Mesendoderm (in vitro differentiated cells): ENCODE results near the gene CBL.
"Not testable (repeated sequence)": the region's sequence is repeated elsewhere in the genome, so short reads cannot be mapped to it uniquely, and the experiment has no call there.

Source experiments
- DNase-seq: peaks from one replicate; pipeline ENCODE4 v3.0.0; 2013
- H2AK5ac ChIP-seq: 2 replicates; pipeline ENCODE4 v1.6.1; 2013; ENCODE audit warnings: low read length, inconsistent platforms
- H2BK120ac ChIP-seq: 2 replicates; pipeline ENCODE4 v1.6.1; 2013; ENCODE audit warnings: low read depth, mild to moderate bottlenecking, low read length, moderate library complexity, mixed read lengths
- H2BK15ac ChIP-seq: replicated peaks from 2 replicates; pipeline ENCODE4 v1.6.1; 2013; ENCODE audit warnings: low read depth, mild to moderate bottlenecking, moderate library complexity
- H2BK5ac ChIP-seq: 2 replicates; pipeline ENCODE4 v1.6.1; 2013; ENCODE audit warnings: low read length, inconsistent platforms
- H3K18ac ChIP-seq: 2 replicates; pipeline ENCODE4 v1.6.1; 2013; ENCODE audit warnings: mild to moderate bottlenecking, low read length, mixed read lengths
- H3K23ac ChIP-seq: one replicate; pipeline ENCODE4 v1.6.1; 2013; ENCODE audit warnings: low read length
- H3K27ac ChIP-seq: 2 replicates; pipeline ENCODE4 v1.5.1; 2013; ENCODE audit warnings: low read depth, mild to moderate bottlenecking, inconsistent platforms, low read length, moderate library complexity
- H3K27me3 ChIP-seq: 2 replicates; pipeline ENCODE4 v1.6.1; 2013; ENCODE audit warnings: low read length, control low read depth, mild to moderate bottlenecking, inconsistent platforms; ENCODE audit not compliant: insufficient read depth, poor library complexity
- H3K36me3 ChIP-seq: 2 replicates; pipeline ENCODE4 v1.6.1; 2013; ENCODE audit warnings: low read length, inconsistent platforms; ENCODE audit not compliant: control insufficient read depth, insufficient read depth
- H3K4ac ChIP-seq: one replicate; pipeline ENCODE4 v1.6.1; 2013; ENCODE audit warnings: low read depth, mild to moderate bottlenecking, low read length, moderate library complexity
- H3K4me1 ChIP-seq: 2 replicates; pipeline ENCODE4 v1.6.1; 2013; ENCODE audit warnings: low read depth, low read length, inconsistent platforms; ENCODE audit not compliant: control insufficient read depth
- H3K4me2 ChIP-seq: 2 replicates; pipeline ENCODE4 v1.6.1; 2013; ENCODE audit warnings: low read length
- H3K4me3 ChIP-seq: 2 replicates; pipeline ENCODE4 v1.5.1; 2013; ENCODE audit warnings: mild to moderate bottlenecking, low read length
- H3K56ac ChIP-seq: one replicate; pipeline ENCODE4 v1.6.1; 2013; ENCODE audit warnings: low read length
- H3K79me1 ChIP-seq: 2 replicates; pipeline ENCODE4 v1.6.1; 2013; ENCODE audit warnings: low read length, inconsistent platforms
- H3K79me2 ChIP-seq: 2 replicates; pipeline ENCODE4 v1.6.1; 2013; ENCODE audit warnings: mild to moderate bottlenecking, low read length; ENCODE audit not compliant: control insufficient read depth, insufficient read depth
- H3K9ac ChIP-seq: 2 replicates; pipeline ENCODE4 v1.6.1; 2013; ENCODE audit warnings: low read length, inconsistent platforms
- H4K5ac ChIP-seq: one replicate; pipeline ENCODE4 v1.6.1; 2013; ENCODE audit warnings: low read length
- H4K8ac ChIP-seq: one replicate; pipeline ENCODE4 v1.6.1; 2013; ENCODE audit warnings: low read depth, mild to moderate bottlenecking, control low read depth, low read length, moderate library complexity
- WGBS: extraction: QIAGEN DNeasy Blood & Tissue Kit; methylation state at CpG from one replicate; pipeline ENCODE4 v1.1.7; 2013; ENCODE audit warnings: low lambda C conversion rate, missing lambda C conversion rate; ENCODE audit not compliant: insufficient coverage; ENCODE audit errors: extremely low coverage; 5-methylcytosine and 5-hydroxymethylcytosine counted together

The CBL gene

GRCh38 chr11:119179983-119180382 lies 26.2 kb upstream of the CBL start:
- Histone ChIP-seq H2BK120ac (no peak overlapping the region), H3K4me1 (no peaks in the 10 kb centered on the region), H3K79me1 (no peaks in the 10 kb centered on the region), H2AK5ac (no peak overlapping the region), H3K4ac (no peak overlapping the region), H3K18ac (no peak overlapping the region), H4K5ac (no peak overlapping the region), H2BK5ac (no peak overlapping the region), H3K4me2 (no peak overlapping the region), H3K4me3 (no peak overlapping the region), H3K27ac (no peak overlapping the region), H2BK15ac (no peak overlapping the region), H3K23ac (no peak overlapping the region), H3K79me2 (no peaks in the 10 kb centered on the region), H3K27me3 (no peaks in the 10 kb centered on the region), H3K56ac (no peak overlapping the region), H4K8ac (no peak overlapping the region), H3K36me3 (no peaks in the 10 kb centered on the region), H3K9ac (no peak overlapping the region)
- WGBS = no CpG with 5 or more reads among the region's 10 CpGs
- no peak for DNase-seq

- Histone ChIP-seq H3K9ac (no peak overlapping the region), H3K4ac (no peak overlapping the region), H3K36me3 (no peaks in the 10 kb centered on the region), H3K4me2 (no peak overlapping the region), H2BK5ac (no peak overlapping the region), H3K27ac (no peak overlapping the region), H3K56ac (no peak overlapping the region), H4K5ac (no peak overlapping the region), H3K23ac (no peak overlapping the region), H3K27me3 (no peaks in the 10 kb centered on the region), H2BK120ac (no peak overlapping the region), H4K8ac (no peak overlapping the region), H3K18ac (no peak overlapping the region), H3K4me1 (no peaks in the 10 kb centered on the region), H3K79me2 (no peaks in the 10 kb centered on the region), H2BK15ac (no peak overlapping the region), H3K4me3 (no peak overlapping the region), H3K79me1 (no peaks in the 10 kb centered on the region), H2AK5ac (no peak overlapping the region)
- no CpG with 5 or more reads among the region's 6 CpGs for WGBS
- no peak for DNase-seq
These were observed 25.1 kb upstream of the CBL start for GRCh38 chr11:119180729-119181676.

GRCh38 chr11:119181677-119182412 lies 24.3 kb upstream of the CBL start:
- DNase-seq = no peak
- Histone ChIP-seq H3K56ac (no peak overlapping the region), H3K79me2 (no peaks in the 10 kb centered on the region), H4K5ac (no peak overlapping the region), H3K4me3 (no peak overlapping the region), H3K4me2 (no peak overlapping the region), H2BK120ac (no peak overlapping the region), H3K23ac (no peak overlapping the region), H3K79me1 (no peaks in the 10 kb centered on the region), H3K9ac (no peak overlapping the region), H2AK5ac (no peak overlapping the region), H4K8ac (no peak overlapping the region), H2BK5ac (no peak overlapping the region), H3K4ac (no peak overlapping the region), H3K27ac (no peak overlapping the region), H3K27me3 (no peaks in the 10 kb centered on the region), H3K18ac (no peak overlapping the region), H2BK15ac (no peak overlapping the region), H3K36me3 (no peaks in the 10 kb centered on the region), H3K4me1 (no peaks in the 10 kb centered on the region)
- WGBS = no CpG with 5 or more reads among the region's 17 CpGs

- not testable (repeated sequence) for H2BK5ac ChIP-seq, H3K79me1 ChIP-seq, H3K18ac ChIP-seq, H3K9ac ChIP-seq, DNase-seq, H2BK120ac ChIP-seq, H4K8ac ChIP-seq, H3K4me2 ChIP-seq, H3K36me3 ChIP-seq, H3K4me3 ChIP-seq, H3K27ac ChIP-seq, H3K27me3 ChIP-seq, H2AK5ac ChIP-seq, H3K4ac ChIP-seq, H3K23ac ChIP-seq, H2BK15ac ChIP-seq, H3K4me1 ChIP-seq, H4K5ac ChIP-seq, H3K56ac ChIP-seq, H3K79me2 ChIP-seq
- no CpG with 5 or more reads among the region's 9 CpGs for WGBS
These were observed 21.7 kb upstream of the CBL start for GRCh38 chr11:119184399-119184798.

- no peak overlapping the region for H3K18ac ChIP-seq
- no peaks in the 10 kb centered on the region for H3K79me1 ChIP-seq
- H2BK15ac ChIP-seq = no peak overlapping the region
- H2BK120ac ChIP-seq = no peak overlapping the region
- H3K23ac ChIP-seq = no peak overlapping the region
- no peak overlapping the region for H3K4me3 ChIP-seq
- no peaks in the 10 kb centered on the region for H3K36me3 ChIP-seq
- no peak overlapping the region for H3K9ac ChIP-seq
- H2BK5ac ChIP-seq = no peak overlapping the region
- no peak overlapping the region for H3K4ac ChIP-seq
- H4K5ac ChIP-seq = no peak overlapping the region
- no peaks in the 10 kb centered on the region for H3K27me3 ChIP-seq
- no peak for DNase-seq
- H3K27ac ChIP-seq = no peak overlapping the region
- no peak overlapping the region for H3K4me2 ChIP-seq
- no peak overlapping the region for H2AK5ac ChIP-seq
- WGBS = no CpG with 5 or more reads among the region's 15 CpGs
- H3K79me2 ChIP-seq = no peaks in the 10 kb centered on the region
- H3K4me1 ChIP-seq = no peaks in the 10 kb centered on the region
- H3K56ac ChIP-seq = no peak overlapping the region
- no peak overlapping the region for H4K8ac ChIP-seq
These were observed 20.0 kb upstream of the CBL start for GRCh38 chr11:119185981-119186634.
